ENCODE results near the gene BOLA3. TPM values are rescaled to one million over a fixed set of nuclear protein-coding genes. Genes with fewer than 3 reads are reported as not detected.

BOLA3 gene
- total RNA-seq, 1 donor from 2014 or later: 17.0 TPM

GRCh38 chr2:74119339-74119738 is 28.4 kb downstream of the BOLA3 start:
- TF ChIP-seq CTCF (IDR thresholded peaks at IDR 0.05; ENCODE audit: unreplicated experiment): no peak

GRCh38 chr2:74111380-74111779 is 36.3 kb downstream of the BOLA3 start:
- Mint-ChIP-seq H3K27ac (no peak overlapping the region), H3K27me3 (ENCODE audit: low read depth) (no peaks in the 10 kb centered on the region), H3K4me3 (no peak overlapping the region), H3K9me3 (peaks cover 10% of the 10 kb centered on the region), H3K4me1 (no peaks in the 10 kb centered on the region), H3K36me3 (no peaks in the 10 kb centered on the region)
- no peak for TF ChIP-seq CTCF (IDR thresholded peaks at IDR 0.05; ENCODE audit: unreplicated experiment)
- DNase-seq (ENCODE audit: low spot score in 2 of 2, unreplicated experiment in 2 of 2): no peak

More at GRCh38 chr2:74119339-74119738, 28.4 kb downstream of the BOLA3 start:
- Mint-ChIP-seq H3K27ac (no peak overlapping the region), H3K4me1 (no peaks in the 10 kb centered on the region), H3K9me3 (peaks cover 5% of the 10 kb centered on the region), H3K4me3 (no peak overlapping the region), H3K36me3 (peaks cover 2% of the 10 kb centered on the region), H3K27me3 (ENCODE audit: low read depth) (no peaks in the 10 kb centered on the region)
- no peak for DNase-seq (ENCODE audit: low spot score in 2 of 2, unreplicated experiment in 2 of 2)

- Mint-ChIP-seq H3K4me3 (no peak overlapping the region), H3K27ac (no peak overlapping the region), H3K36me3 (no peaks in the 10 kb centered on the region), H3K27me3 (ENCODE audit: low read depth) (no peaks in the 10 kb centered on the region), H3K4me1 (no peaks in the 10 kb centered on the region), H3K9me3 (peaks cover 10% of the 10 kb centered on the region)
- TF ChIP-seq CTCF (IDR thresholded peaks at IDR 0.05; ENCODE audit: unreplicated experiment): no peak
- DNase-seq (ENCODE audit: low spot score in 2 of 2, unreplicated experiment in 2 of 2): no peak
Measured at GRCh38 chr2:74110537-74110936, 37.2 kb downstream of the BOLA3 start.

- TF ChIP-seq CTCF (IDR thresholded peaks at IDR 0.05; ENCODE audit: unreplicated experiment): no peak
Measured at GRCh38 chr2:74109551-74109950, 38.2 kb downstream of the BOLA3 start.

GRCh38 chr2:74107071-74107470 is 40.6 kb downstream of the BOLA3 start:
- no peak for TF ChIP-seq CTCF (IDR thresholded peaks at IDR 0.05; ENCODE audit: unreplicated experiment)
- H3K36me3 Mint-ChIP-seq: peaks cover 8% of the 10 kb centered on the region
- no peaks in the 10 kb centered on the region for H3K27me3 Mint-ChIP-seq (ENCODE audit: low read depth)
- no peaks in the 10 kb centered on the region for H3K9me3 Mint-ChIP-seq
- H3K27ac Mint-ChIP-seq: no peak overlapping the region
- no peaks in the 10 kb centered on the region for H3K4me1 Mint-ChIP-seq
- H3K4me3 Mint-ChIP-seq: no peak overlapping the region
- DNase-seq (ENCODE audit: low spot score in 2 of 2, unreplicated experiment in 2 of 2): no peak

More at GRCh38 chr2:74109551-74109950, 38.2 kb downstream of the BOLA3 start:
- Mint-ChIP-seq H3K9me3 (peaks cover 10% of the 10 kb centered on the region), H3K4me3 (no peak overlapping the region), H3K27me3 (ENCODE audit: low read depth) (no peaks in the 10 kb centered on the region), H3K4me1 (no peaks in the 10 kb centered on the region), H3K36me3 (peaks cover 3% of the 10 kb centered on the region), H3K27ac (no peak overlapping the region)
- no peak for DNase-seq (ENCODE audit: low spot score in 2 of 2, unreplicated experiment in 2 of 2)

- Mint-ChIP-seq H3K27ac (no peak overlapping the region), H3K4me1 (no peaks in the 10 kb centered on the region), H3K27me3 (ENCODE audit: low read depth) (no peaks in the 10 kb centered on the region), H3K9me3 (no peaks in the 10 kb centered on the region), H3K36me3 (peaks cover 16% of the 10 kb centered on the region), H3K4me3 (no peak overlapping the region)
- no peak for TF ChIP-seq CTCF (IDR thresholded peaks at IDR 0.05; ENCODE audit: unreplicated experiment)
- DNase-seq (ENCODE audit: low spot score in 2 of 2, unreplicated experiment in 2 of 2): no peak
Measured at GRCh38 chr2:74105413-74105812, 42.3 kb downstream of the BOLA3 start.
